GM12891 (cell line): ENCODE measurements around the gene ANO10.
"Not testable (repeated sequence)": the region's sequence is repeated elsewhere in the genome, so short reads cannot be mapped to it uniquely, and the experiment has no call there.

Source experiments
- DNase-seq: peaks from one replicate; pipeline ENCODE4 v3.0.0; 2011; ENCODE audit warnings: low spot score; ENCODE audit not compliant: insufficient read length
- FAIRE-seq: peaks from 2 replicates; lab custom pipeline; 2011; peaks lifted over from hg19 to GRCh38; lab: Jason Lieb, UNC
- PAX5 ChIP-seq: IDR thresholded peaks from 2 replicates; pipeline ENCODE4 v1.6.1; 2011; ENCODE audit warnings: low read length, moderate library complexity, mild to moderate bottlenecking; ENCODE audit not compliant: insufficient read depth, severe bottlenecking
- POLR2A ChIP-seq: IDR thresholded peaks from 2 replicates; pipeline ENCODE4 v1.6.1; 2011; ENCODE audit warnings: low read depth, low read length, control low read depth
- POLR2AphosphoS5 ChIP-seq: IDR thresholded peaks from 2 replicates; pipeline ENCODE4 v1.6.1; 2011; ENCODE audit warnings: low read depth, low read length, control low read depth
- POU2F2 ChIP-seq: IDR thresholded peaks from 2 replicates; pipeline ENCODE4 v1.6.1; 2011; ENCODE audit warnings: low read depth, mild to moderate bottlenecking, control low read depth, low read length, moderate library complexity
- SPI1 ChIP-seq: IDR thresholded peaks from 2 replicates; pipeline ENCODE4 v1.6.1; 2011; ENCODE audit warnings: low read depth, low read length, control low read depth
- TAF1 ChIP-seq: IDR thresholded peaks from 2 replicates; pipeline ENCODE4 v1.6.1; 2011; ENCODE audit warnings: low read depth, low read length, control low read depth

The ANO10 gene

GRCh38 chr3:43609406-43609805 is 12.4 kb downstream of the ANO10 start:
- TF ChIP-seq POLR2AphosphoS5, result no peak
- no peak for TF ChIP-seq PAX5
- no peak for TF ChIP-seq SPI1
- TF ChIP-seq POLR2A, result no peak
- no peak for TF ChIP-seq POU2F2
- TF ChIP-seq TAF1, result no peak
- DNase-seq (no peak), FAIRE-seq (no peak)

DNA sequence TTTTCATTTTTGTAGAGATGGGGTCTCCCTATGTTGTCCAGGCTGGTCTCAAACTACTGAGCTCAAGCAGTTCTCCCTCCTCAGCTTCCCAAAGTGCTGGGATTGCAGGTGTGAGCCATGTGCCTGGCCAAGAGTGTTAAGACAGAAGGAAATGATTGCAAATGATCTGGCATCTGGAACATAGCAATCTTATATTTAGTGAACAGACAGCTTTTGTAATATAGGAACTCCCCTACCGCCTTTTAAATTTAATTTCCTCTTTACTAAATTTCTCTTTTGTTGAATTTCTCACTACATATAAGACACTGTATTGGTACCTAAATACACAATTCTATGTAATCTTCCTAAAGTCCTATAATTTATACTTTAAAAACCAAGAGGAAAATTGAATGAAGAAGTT is 13.1 kb downstream of the ANO10 start:
- TF ChIP-seq TAF1, result no peak
- FAIRE-seq, result no peak
- no peak for DNase-seq

- DNase-seq (no peak), FAIRE-seq (no peak)
- TF ChIP-seq TAF1 (no peak), POLR2AphosphoS5 (no peak), POU2F2 (no peak), POLR2A (no peak), SPI1 (no peak), PAX5 (no peak)
These were observed 15.5 kb downstream of the ANO10 start for GRCh38 chr3:43606284-43606683.

DNA sequence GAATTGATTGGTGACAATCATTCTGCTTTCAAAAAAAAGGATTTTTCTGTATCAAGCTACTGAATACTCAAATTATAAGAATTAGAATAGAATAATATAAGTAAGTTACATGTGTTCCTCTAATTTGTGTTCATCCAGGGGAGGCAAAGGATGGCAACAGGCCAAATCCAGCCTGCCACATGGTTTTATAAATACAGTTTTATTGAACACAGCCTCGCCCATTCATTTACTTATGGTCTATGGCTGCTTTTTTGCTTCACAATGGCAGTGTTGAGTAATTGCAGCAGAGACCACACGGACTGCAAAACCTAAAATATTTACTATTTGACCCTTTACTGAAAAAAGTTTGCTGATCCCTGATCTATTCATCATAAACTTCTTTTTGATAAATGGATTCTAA is 21.9 kb downstream of the ANO10 start:
- FAIRE-seq, DNase-seq: not testable (repeated sequence)

GRCh38 chr3:43597961-43598360 is 23.9 kb downstream of the ANO10 start:
- FAIRE-seq (no peak), DNase-seq (no peak)
- TF ChIP-seq POLR2AphosphoS5 (no peak), TAF1 (no peak)

DNA sequence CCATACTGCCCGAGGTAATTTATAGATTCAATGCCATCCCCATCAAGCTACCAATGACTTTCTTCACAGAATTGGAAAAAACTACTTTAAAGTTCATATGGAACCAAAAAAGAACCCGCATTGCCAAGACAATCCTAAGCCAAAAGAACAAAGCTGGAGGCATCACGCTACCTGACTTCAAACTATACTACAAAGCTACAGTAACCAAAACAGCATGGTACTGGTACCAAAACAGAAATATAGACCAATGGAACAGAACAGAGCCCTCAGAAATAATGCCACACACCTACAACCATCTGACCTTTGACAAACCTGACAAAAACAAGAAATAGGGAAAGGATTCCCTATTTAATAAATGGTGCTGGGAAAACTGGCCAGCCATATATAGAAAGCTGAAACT is 25.6 kb downstream of the ANO10 start:
- FAIRE-seq, DNase-seq: not testable (repeated sequence)

DNA sequence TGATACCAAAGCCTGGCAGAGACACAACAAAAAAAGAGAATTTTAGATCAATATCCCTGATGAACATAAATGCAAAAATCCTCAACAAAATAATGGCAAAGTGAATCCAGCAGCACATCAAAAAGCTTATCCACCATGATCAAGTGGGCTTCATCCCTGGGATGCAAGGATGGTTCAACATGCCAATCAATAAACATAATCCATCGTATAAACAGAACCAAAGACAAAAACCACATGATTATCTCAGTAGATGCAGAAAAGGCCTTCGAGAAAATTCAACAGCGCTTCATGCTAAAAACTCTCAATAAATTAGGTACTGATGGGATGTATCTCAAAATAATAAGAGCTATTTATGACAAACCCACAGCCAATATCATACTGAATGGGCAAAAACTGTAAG is 26.5 kb downstream of the ANO10 start:
- FAIRE-seq, result not testable (repeated sequence)

DNA sequence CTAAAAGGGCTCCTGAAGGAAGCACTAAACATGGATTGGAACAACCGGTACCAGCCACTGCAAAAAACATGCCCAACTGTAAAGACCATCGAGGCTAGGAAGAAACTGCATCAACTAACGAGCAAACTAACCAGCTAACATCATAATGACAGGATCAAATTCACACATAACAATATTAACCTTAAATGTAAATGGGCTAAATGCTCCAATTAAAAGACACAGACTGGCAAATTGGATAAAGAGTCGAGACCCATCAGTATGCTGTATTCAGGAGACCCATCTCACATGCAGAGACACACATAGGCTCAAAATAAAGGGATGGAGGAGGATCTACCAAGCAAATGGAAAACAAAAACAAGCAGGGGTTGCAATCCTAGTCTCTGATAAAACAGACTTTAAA is 28.2 kb downstream of the ANO10 start:
- DNase-seq, FAIRE-seq: not testable (repeated sequence)

More for the DNA sequence above, 26.5 kb downstream of the ANO10 start:
- DNase-seq, result not testable (repeated sequence)

GRCh38 chr3:43591866-43592265 is 29.9 kb downstream of the ANO10 start:
- not testable (repeated sequence) for FAIRE-seq, DNase-seq

DNA sequence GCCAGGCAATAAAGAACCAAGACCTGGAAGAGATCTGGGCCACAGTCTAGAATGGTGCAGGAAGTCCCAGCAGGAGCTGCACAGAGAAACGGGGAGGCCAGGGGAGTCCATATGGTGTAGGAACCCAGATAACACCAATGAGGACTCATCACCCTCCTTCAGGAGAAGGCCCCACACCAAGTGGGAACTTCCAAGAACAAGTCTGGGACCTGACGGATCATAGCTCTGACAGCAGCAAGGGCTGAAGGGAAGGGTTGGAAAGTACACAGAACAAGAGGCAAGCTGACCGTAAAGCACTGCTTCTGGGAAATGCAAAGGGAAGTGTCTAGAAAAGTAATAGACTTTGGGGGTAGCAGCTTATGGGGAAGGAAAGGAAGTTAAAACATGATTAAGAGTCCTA is 34.5 kb downstream of the ANO10 start:
- no peak for TF ChIP-seq SPI1
- TF ChIP-seq PAX5, result no peak
- no peak for TF ChIP-seq TAF1
- TF ChIP-seq POLR2AphosphoS5, result no peak
- no peak for FAIRE-seq

GRCh38 chr3:43584043-43584826 is 37.6 kb downstream of the ANO10 start:
- DNase-seq (no peak), FAIRE-seq (no peak)
- TF ChIP-seq TAF1, result no peak
- TF ChIP-seq POLR2A, result no peak
- TF ChIP-seq PAX5, result no peak
- no peak for TF ChIP-seq POLR2AphosphoS5

More for the DNA sequence above, 34.5 kb downstream of the ANO10 start:
- DNase-seq, result no peak

GRCh38 chr3:43583481-43583880 is 38.3 kb downstream of the ANO10 start:
- FAIRE-seq (no peak), DNase-seq (no peak)
- TF ChIP-seq POLR2A (no peak), SPI1 (no peak), POLR2AphosphoS5 (no peak), TAF1 (no peak), POU2F2 (no peak), PAX5 (no peak)
